Measurements from ENCODE around the gene NOL9. TPM values are rescaled to one million over a fixed set of nuclear protein-coding genes. Genes with fewer than 3 reads are reported as not detected.

The NOL9 gene
- total RNA-seq, 3 donors from 2014 or later (not counting 1 experiment from before 2014, with no cell fraction given): 40.7 to 53.3 (median 52.0) TPM

DNA sequence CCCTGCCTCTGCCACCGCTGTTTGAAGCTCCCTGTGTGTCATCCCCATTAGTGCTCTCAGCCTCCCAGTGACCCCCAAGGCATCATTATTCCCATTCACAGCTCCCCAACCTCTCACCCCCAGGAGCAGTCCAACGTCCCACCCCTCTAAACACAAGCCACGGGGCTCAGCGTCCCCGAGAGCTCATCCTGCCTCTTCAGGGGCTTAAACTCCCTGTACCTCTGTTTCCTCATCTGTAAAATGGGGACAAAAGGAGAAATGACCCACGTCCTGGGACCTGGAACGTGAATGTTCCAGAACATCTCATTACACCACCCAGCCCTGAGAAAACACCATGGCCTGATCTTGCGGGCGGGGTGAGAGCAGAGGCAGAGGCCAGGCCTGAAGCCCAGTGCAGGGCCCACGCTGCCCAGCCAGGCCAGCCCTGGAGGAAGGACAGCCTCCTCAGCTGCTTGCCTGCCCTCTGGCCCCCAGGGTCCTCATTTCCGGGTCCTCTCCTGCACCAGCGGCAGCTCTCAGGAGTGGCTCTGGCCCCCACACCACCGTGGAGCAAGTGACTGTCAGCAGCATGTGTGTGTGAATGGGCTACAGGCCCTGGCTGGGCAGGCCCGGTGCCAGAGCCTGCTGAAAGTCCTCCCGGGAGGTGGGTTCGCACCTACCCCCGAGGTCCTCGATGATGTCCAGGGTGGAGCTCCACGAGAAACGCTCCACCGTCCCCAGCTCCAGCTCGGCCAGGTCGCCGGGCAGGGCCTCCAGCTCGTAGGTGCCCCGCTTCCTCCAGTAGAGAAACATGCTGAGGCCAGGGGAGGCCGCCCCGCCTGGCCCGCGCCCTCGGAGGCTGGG is 48.7 kb downstream of the NOL9 start:
- no peaks in the 10 kb centered on the region for H3K9me3 ChIP-seq (ENCODE audit: control insufficient read depth, insufficient read depth, low read length)
- H3K27me3 ChIP-seq (ENCODE audit: control insufficient read depth, insufficient read depth, low read length): no peaks in the 10 kb centered on the region
- no peaks in the 10 kb centered on the region for H3K36me3 ChIP-seq (ENCODE audit: control insufficient read depth, insufficient read depth, low read length)
- intact Hi-C loops (cut with micrococcal nuclease): no loop called here
- no peak for TF ChIP-seq CTCF (IDR thresholded peaks at IDR 0.05)
- no peaks in the 10 kb centered on the region for H3K9me3 Mint-ChIP-seq
- H3K4me1 ChIP-seq (ENCODE audit: control insufficient read depth, insufficient read depth, low read length): no peaks in the 10 kb centered on the region
- 85% methylated on average over 31 of the region's 31 CpGs for WGBS (ENCODE audit: insufficient coverage)
- no peaks in the 10 kb centered on the region for H3K36me3 Mint-ChIP-seq
- H3K27ac ChIP-seq (ENCODE audit: low read length): no peak overlapping the region
- ATAC-seq: no peak
- no peak overlapping the region for H3K4me3 ChIP-seq (ENCODE audit: low read length)
- no peak for DNase-seq
- H3K27ac Mint-ChIP-seq: no peak overlapping the region
- H3K4me1 Mint-ChIP-seq: no peaks in the 10 kb centered on the region
- peaks cover 0 to 5% of the 10 kb centered on the region in 2 donors for H3K27me3 Mint-ChIP-seq (ENCODE audit: low read depth in 2 of 2)
- no peak overlapping the region for H3K4me3 Mint-ChIP-seq

GRCh38 chr1:6504887-6505286 is 49.4 kb downstream of the NOL9 start:
- H3K27me3 ChIP-seq (ENCODE audit: control insufficient read depth, insufficient read depth, low read length): no peaks in the 10 kb centered on the region
- Mint-ChIP-seq H3K4me3 (no peak overlapping the region), H3K27ac (no peak overlapping the region), H3K36me3 (no peaks in the 10 kb centered on the region), H3K27me3 (ENCODE audit: low read depth in 2 of 2) (peaks cover 0 to 5% of the 10 kb centered on the region in 2 donors), H3K9me3 (no peaks in the 10 kb centered on the region), H3K4me1 (no peaks in the 10 kb centered on the region)
- H3K4me3 ChIP-seq (ENCODE audit: low read length): no peak overlapping the region
- H3K9me3 ChIP-seq (ENCODE audit: control insufficient read depth, insufficient read depth, low read length): no peaks in the 10 kb centered on the region
- TF ChIP-seq CTCF (IDR thresholded peaks at IDR 0.05): no peak
- intact Hi-C loops (cut with micrococcal nuclease): no loop called here
- WGBS (ENCODE audit: insufficient coverage): 93% methylated on average over 15 of the region's 15 CpGs
- no peak for ATAC-seq
- H3K27ac ChIP-seq (ENCODE audit: low read length): no peak overlapping the region
- no peak for DNase-seq
- no peaks in the 10 kb centered on the region for H3K36me3 ChIP-seq (ENCODE audit: control insufficient read depth, insufficient read depth, low read length)
- H3K4me1 ChIP-seq (ENCODE audit: control insufficient read depth, insufficient read depth, low read length): no peaks in the 10 kb centered on the region

DNA sequence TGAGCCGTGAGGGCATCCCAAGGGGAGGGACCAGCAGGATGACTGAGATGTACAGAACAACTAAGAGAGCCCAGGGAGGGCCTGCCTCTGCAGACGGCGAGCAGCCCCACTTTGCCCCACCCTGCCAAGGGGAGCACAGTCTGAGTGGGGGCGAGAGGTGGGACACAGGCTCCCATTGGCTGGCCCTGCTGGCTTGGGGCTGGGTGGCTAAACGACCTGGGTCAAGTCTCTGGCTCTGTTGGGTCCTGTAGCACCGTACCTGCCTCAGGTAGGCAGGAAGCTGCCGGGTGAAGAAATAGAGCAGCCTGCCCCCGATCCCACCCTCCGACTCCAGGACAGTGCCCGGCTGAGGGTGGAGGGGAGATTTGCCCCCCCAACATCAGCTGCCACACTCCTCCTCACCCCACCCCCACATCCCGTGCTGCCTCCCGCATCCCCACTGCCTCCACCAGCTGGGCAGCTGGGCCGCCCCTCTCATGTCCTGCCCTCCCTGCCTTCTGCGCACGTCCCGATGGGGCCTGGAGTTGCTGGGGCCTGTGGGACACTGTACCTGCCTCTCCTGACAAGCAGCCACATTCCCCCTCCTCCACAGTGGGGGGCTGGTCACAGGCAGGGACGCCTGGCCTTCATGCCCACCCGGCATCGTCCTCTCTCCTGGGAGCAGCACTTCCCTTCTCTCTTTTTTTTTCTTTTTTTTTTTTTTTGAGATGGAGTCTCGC is 50.3 kb downstream of the NOL9 start:
- Mint-ChIP-seq H3K4me1 (no peaks in the 10 kb centered on the region), H3K27me3 (ENCODE audit: low read depth in 2 of 2) (peaks cover 0 to 9% of the 10 kb centered on the region in 2 donors), H3K36me3 (no peaks in the 10 kb centered on the region)

More for the DNA sequence above, 50.3 kb downstream of the NOL9 start:
- Mint-ChIP-seq H3K27ac (no peak overlapping the region), H3K4me3 (no peak overlapping the region), H3K9me3 (no peaks in the 10 kb centered on the region)
- no peaks in the 10 kb centered on the region for H3K4me1 ChIP-seq (ENCODE audit: control insufficient read depth, insufficient read depth, low read length)
- no peak overlapping the region for H3K27ac ChIP-seq (ENCODE audit: low read length)
- no peaks in the 10 kb centered on the region for H3K36me3 ChIP-seq (ENCODE audit: control insufficient read depth, insufficient read depth, low read length)
- no peaks in the 10 kb centered on the region for H3K27me3 ChIP-seq (ENCODE audit: control insufficient read depth, insufficient read depth, low read length)
- TF ChIP-seq CTCF (IDR thresholded peaks at IDR 0.05): no peak
- no peak for DNase-seq
- intact Hi-C loops (cut with micrococcal nuclease): no loop called here
- no peak overlapping the region for H3K4me3 ChIP-seq (ENCODE audit: low read length)
- 83% methylated on average over 17 of the region's 20 CpGs for WGBS (ENCODE audit: insufficient coverage)
- no peak for ATAC-seq
- no peaks in the 10 kb centered on the region for H3K9me3 ChIP-seq (ENCODE audit: control insufficient read depth, insufficient read depth, low read length)

All from natural killer cell (primary cell).